HG02938 (cell line): ENCODE results near the gene AOAH.
"Not testable (repeated sequence)": the region's sequence is repeated elsewhere in the genome, so short reads cannot be mapped to it uniquely, and the experiment has no call there.

Experiments
- ATAC-seq: cut with Tn5 transposase; IDR thresholded peaks from one replicate; pipeline ENCODE4 v1.9.1; 2021; ENCODE audit warnings: mild to moderate bottlenecking, moderate library complexity; ENCODE audit not compliant: unreplicated experiment

AOAH gene

GRCh38 chr7:36739351-36739750 is 15.1 kb upstream of the AOAH start:
- ATAC-seq: no peak

- ATAC-seq: peak; percentile 87
These were observed 12.6 kb upstream of the AOAH start for GRCh38 chr7:36736899-36737211.

- ATAC-seq: peak; percentile 34
These were observed 12.0 kb upstream of the AOAH start for GRCh38 chr7:36736090-36736898.

- ATAC-seq: no peak
These were observed 10.9 kb upstream of the AOAH start for GRCh38 chr7:36735172-36735571.

- no peak for ATAC-seq
These were observed 10.4 kb upstream of the AOAH start for GRCh38 chr7:36734731-36735130.

GRCh38 chr7:36733411-36733810 is 9.1 kb upstream of the AOAH start:
- no peak for ATAC-seq

- ATAC-seq: no peak
These were observed 8.5 kb upstream of the AOAH start for GRCh38 chr7:36732806-36733205.

GRCh38 chr7:36730046-36730445 is 5.8 kb upstream of the AOAH start:
- ATAC-seq: no peak

GRCh38 chr7:36728143-36728542 is 3.8 kb upstream of the AOAH start:
- no peak for ATAC-seq

GRCh38 chr7:36726806-36727503 is 2.7 kb upstream of the AOAH start:
- ATAC-seq: no peak

GRCh38 chr7:36726311-36726710 is 2.0 kb upstream of the AOAH start:
- no peak for ATAC-seq

- no peak for ATAC-seq
These were observed 702 bp upstream of the AOAH start for GRCh38 chr7:36724996-36725395.

- no peak for ATAC-seq
These were observed 1.0 kb downstream of the AOAH start for GRCh38 chr7:36723291-36723690.

GRCh38 chr7:36719083-36719632 is 5.1 kb downstream of the AOAH start:
- ATAC-seq: no peak

- ATAC-seq: no peak
These were observed 6.7 kb downstream of the AOAH start for GRCh38 chr7:36717586-36717985.

GRCh38 chr7:36716802-36717201 is 7.5 kb downstream of the AOAH start:
- ATAC-seq: not testable (repeated sequence)

- ATAC-seq: no peak
These were observed 12.3 kb downstream of the AOAH start for GRCh38 chr7:36712015-36712414.

GRCh38 chr7:36711256-36711655 is 13.0 kb downstream of the AOAH start:
- ATAC-seq: no peak

- ATAC-seq: no peak
These were observed 14.0 kb downstream of the AOAH start for GRCh38 chr7:36710186-36710791.

- ATAC-seq: no peak
These were observed 15.5 kb downstream of the AOAH start for GRCh38 chr7:36708767-36709166.

- ATAC-seq: no peak
These were observed 16.4 kb downstream of the AOAH start for GRCh38 chr7:36707898-36708297.

GRCh38 chr7:36707465-36707864 is 16.8 kb downstream of the AOAH start:
- ATAC-seq: no peak
